NT2/D1 (cell line): Measurements from ENCODE around the gene ZNF653.

Source experiments
- DNase-seq: peaks from one replicate; pipeline ENCODE4 v3.0.0-alpha.2; 2011; ENCODE audit warnings: low read depth, low spot score
- H3K27me3 ChIP-seq: 2 replicates; pipeline ENCODE4 v1.6.0; 2011; ENCODE audit warnings: mild to moderate bottlenecking; ENCODE audit not compliant: insufficient read length, insufficient read depth
- H3K36me3 ChIP-seq: 2 replicates; pipeline ENCODE4 v1.6.1; 2011; ENCODE audit warnings: mild to moderate bottlenecking, low read length, mixed read lengths; ENCODE audit not compliant: insufficient read depth, insufficient read length
- H3K4me1 ChIP-seq: 2 replicates; pipeline ENCODE4 v1.5.1; 2011; ENCODE audit not compliant: insufficient read depth, insufficient read length
- H3K4me3 ChIP-seq: 2 replicates; pipeline ENCODE4 v1.5.1; 2011; ENCODE audit warnings: low read depth; ENCODE audit not compliant: insufficient read length
- H3K9ac ChIP-seq: 2 replicates; pipeline ENCODE4 v1.6.0; 2011; ENCODE audit warnings: low read depth; ENCODE audit not compliant: insufficient read length
- H3K9me3 ChIP-seq: 2 replicates; pipeline ENCODE4 v1.5.1; 2011; ENCODE audit warnings: mild to moderate bottlenecking, low read length; ENCODE audit not compliant: insufficient read depth
- SUZ12 ChIP-seq: IDR thresholded peaks from 2 replicates; pipeline ENCODE4 v1.6.1; 2011; ENCODE audit not compliant: insufficient read length, insufficient read depth; ENCODE audit errors: extremely low read depth
- YY1 ChIP-seq: IDR thresholded peaks from 2 replicates; pipeline ENCODE4 v1.6.1; 2011; ENCODE audit not compliant: insufficient read length, insufficient read depth
- ZNF274 ChIP-seq: IDR thresholded peaks from 2 replicates; pipeline ENCODE4 v1.6.1; 2011; ENCODE audit warnings: mild to moderate bottlenecking, low read depth, low read length

ZNF653 gene, protein sequence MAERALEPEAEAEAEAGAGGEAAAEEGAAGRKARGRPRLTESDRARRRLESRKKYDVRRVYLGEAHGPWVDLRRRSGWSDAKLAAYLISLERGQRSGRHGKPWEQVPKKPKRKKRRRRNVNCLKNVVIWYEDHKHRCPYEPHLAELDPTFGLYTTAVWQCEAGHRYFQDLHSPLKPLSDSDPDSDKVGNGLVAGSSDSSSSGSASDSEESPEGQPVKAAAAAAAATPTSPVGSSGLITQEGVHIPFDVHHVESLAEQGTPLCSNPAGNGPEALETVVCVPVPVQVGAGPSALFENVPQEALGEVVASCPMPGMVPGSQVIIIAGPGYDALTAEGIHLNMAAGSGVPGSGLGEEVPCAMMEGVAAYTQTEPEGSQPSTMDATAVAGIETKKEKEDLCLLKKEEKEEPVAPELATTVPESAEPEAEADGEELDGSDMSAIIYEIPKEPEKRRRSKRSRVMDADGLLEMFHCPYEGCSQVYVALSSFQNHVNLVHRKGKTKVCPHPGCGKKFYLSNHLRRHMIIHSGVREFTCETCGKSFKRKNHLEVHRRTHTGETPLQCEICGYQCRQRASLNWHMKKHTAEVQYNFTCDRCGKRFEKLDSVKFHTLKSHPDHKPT

DNA sequence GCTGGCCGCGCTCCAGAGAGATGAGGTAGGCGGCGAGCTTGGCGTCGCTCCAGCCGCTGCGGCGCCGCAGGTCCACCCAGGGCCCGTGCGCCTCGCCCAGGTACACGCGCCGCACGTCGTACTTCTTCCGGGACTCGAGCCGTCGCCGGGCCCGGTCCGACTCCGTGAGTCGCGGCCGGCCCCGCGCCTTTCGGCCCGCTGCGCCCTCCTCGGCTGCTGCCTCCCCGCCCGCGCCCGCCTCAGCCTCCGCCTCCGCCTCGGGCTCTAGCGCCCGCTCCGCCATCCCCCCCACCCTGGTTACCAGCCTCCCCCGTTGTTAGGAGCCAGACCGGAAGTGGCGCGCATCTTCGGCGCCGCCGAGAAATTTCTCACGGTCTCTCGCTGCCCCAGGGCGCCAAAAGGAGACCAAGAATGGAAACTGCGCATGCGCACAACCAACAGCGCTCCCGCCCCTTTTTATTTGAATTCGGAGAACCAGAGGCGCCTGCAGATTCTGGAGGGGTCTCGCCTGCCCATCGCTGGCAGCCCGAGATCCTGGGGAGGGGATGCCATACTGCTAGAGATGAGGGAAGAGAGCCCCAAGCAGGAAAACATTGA, at the start of gene ZNF653:
TSS of gene ZNF653 (minus strand) at position 336 of the 597 bp plus-strand sequence. CDS start at position 283, 53 bp downstream.
- H3K36me3 ChIP-seq: peaks cover 29% of the 10 kb centered on the region
- H3K27me3 ChIP-seq: no peaks in the 10 kb centered on the region
- peak within 1 kb of the TSS; percentile 85 for H3K4me3 ChIP-seq
- no peak for TF ChIP-seq SUZ12
- TF ChIP-seq ZNF274: no peak
- TF ChIP-seq YY1: no peak
- peaks cover 20% of the 10 kb centered on the region for H3K4me1 ChIP-seq
- peak within 1 kb of the TSS; percentile 98 for H3K9ac ChIP-seq
- H3K9me3 ChIP-seq: no peaks in the 10 kb centered on the region
- peak; percentile 95 for DNase-seq

DNA sequence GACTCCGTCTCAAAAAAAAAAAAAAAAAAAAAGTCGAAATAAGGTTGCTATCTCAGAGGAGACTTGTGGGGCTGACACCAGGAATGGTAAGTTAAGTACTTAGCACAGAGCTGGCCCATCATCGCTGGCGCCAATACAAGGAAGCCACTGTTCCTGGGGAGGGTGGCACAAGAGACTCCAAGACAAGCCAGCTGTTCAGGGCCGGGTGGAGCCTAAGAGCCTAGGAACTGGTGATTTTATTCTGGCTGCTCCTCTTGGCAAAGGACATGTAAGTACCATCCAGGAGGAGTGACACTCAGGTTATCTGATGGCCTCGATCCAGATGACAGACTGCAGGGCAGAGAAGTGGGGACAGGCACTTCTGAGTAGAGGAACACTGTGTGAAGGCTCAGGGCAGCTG, 49.6 kb upstream of the ZNF653 start:
- peaks cover 70% of the 10 kb centered on the region for H3K36me3 ChIP-seq
- H3K4me1 ChIP-seq: peaks cover 4% of the 10 kb centered on the region
- H3K9ac ChIP-seq: no peak overlapping the region
- no peak for TF ChIP-seq SUZ12
- no peak for TF ChIP-seq YY1
- TF ChIP-seq ZNF274: no peak
- no peaks in the 10 kb centered on the region for H3K27me3 ChIP-seq
- DNase-seq: no peak
- no peaks in the 10 kb centered on the region for H3K9me3 ChIP-seq
- H3K4me3 ChIP-seq: no peak overlapping the region

DNA sequence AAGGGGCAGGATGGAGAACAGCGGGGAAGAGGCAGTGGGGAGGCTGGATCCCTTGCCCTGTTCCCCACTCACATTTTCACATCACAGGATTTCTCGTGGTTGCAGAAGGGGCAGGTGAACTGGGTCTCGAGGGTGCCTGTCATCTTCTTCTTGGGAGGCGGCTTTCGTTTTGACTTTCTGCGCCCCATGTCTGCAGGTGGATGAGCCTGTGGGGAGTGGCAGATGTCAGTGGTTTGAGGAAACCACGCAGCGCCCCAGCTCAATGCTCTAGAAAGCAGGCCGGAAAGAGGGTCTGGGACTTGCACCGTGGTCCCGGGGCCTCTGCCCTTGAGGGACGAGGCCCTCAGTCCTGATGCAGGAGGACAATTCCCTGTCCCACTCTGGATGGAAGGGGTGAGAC, 48.5 kb upstream of the ZNF653 start:
- no peak overlapping the region for H3K4me3 ChIP-seq
- TF ChIP-seq ZNF274 (no peak), SUZ12 (no peak), YY1 (no peak)

DNA sequence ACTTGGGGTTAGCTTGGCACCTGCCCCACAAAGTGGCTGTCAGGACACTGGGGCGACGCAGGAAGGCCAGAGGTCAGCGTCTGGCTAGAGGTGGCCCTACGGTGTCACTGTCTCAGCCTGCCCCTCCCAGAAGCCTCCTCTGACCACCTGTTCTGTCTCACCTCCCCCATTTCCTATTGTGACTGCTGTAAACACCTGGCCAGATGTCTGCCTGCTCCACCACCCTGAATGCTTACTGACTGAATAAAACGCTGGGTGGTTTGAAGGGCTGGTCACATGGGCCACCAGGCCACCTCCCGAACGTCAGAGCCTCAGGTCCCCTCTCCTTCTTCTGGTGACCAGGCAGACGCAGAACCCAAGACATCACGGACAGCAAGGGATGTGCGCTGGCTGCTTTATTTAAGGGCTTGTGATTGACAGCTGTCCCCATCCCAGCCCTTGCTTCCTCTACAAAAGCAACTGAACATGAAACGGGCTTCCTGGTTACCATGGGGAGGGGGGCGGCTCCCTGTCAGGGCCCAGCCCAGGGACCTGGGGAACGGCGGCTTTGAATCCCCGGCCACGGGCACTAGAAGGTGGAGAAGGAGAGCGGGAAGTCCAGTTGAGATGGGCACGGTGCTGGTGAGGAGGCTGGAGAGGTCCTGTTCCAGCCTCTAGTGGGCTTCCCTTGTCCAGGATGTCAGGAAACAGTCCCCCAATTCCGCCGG, 47.2 kb upstream of the ZNF653 start:
- DNase-seq: no peak
- H3K9me3 ChIP-seq: no peaks in the 10 kb centered on the region
- no peaks in the 10 kb centered on the region for H3K27me3 ChIP-seq
- no peak; the same call in 1 of the 2 replicates for TF ChIP-seq ZNF274
- TF ChIP-seq SUZ12: no peak
- no peak for TF ChIP-seq YY1
- H3K4me3 ChIP-seq: no peak overlapping the region
- H3K9ac ChIP-seq: no peak overlapping the region
- peaks cover 85% of the 10 kb centered on the region for H3K36me3 ChIP-seq
- H3K4me1 ChIP-seq: peaks cover 5% of the 10 kb centered on the region

More for the DNA sequence above, 48.5 kb upstream of the ZNF653 start:
- Histone ChIP-seq H3K9me3 (no peaks in the 10 kb centered on the region), H3K36me3 (peaks cover 81% of the 10 kb centered on the region), H3K27me3 (no peaks in the 10 kb centered on the region), H3K9ac (no peak overlapping the region), H3K4me1 (peaks cover 4% of the 10 kb centered on the region)
- DNase-seq: no peak

DNA sequence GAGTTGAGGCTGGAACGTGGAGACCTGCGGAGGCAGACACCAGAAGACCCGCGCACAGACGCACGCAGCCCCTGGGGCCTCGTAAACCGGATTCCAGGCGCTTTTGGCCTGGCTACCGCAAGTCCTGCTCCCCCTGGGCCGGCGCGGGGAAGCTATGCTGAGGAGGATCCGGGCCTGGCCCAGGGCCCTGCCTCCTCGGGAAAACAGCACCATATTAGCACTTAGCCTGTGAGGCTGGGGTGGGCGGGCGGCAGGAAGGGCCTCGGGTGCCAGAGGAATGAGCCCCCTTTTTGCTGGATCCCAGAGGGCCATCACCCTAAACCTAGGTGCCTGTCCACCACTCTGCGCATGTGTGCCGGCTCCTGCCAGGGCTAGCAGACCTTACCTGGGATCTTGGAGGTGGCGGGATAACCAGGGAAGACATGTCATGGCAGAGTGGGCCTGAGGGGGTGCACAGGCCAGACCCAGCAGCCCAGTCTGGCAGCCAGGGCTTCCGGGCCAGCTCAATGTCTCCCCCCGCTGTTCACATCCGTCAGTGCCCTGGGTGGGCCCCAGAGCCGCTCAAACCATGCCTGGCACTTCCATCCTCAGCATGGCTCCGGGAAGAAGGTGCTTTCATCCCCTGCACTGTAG, 46.1 kb upstream of the ZNF653 start:
- Histone ChIP-seq H3K4me3 (no peak overlapping the region), H3K4me1 (peaks cover 6% of the 10 kb centered on the region), H3K9me3 (no peaks in the 10 kb centered on the region), H3K36me3 (peaks cover 85% of the 10 kb centered on the region), H3K9ac (no peak overlapping the region), H3K27me3 (no peaks in the 10 kb centered on the region)
- DNase-seq: no peak
- no peak for TF ChIP-seq SUZ12
- TF ChIP-seq ZNF274: no peak
- TF ChIP-seq YY1: no peak

DNA sequence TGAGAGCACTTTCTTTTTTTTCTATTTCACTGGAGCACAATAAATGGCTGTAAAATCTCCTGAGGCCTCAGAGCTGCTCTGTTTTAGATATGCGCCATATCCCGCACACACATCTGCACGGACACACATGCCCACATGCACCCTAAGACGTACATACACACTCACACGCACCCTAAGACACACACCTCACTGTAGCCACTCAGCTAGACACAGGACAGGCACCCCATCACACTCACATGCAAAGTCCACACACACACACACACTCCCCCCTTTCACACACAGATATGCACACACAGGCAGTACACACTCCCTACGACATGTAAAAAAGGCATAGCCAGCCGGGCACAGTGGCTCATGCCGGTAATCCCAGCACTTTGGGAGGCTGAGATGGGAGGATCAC, 44.6 kb upstream of the ZNF653 start:
- H3K4me1 ChIP-seq: peaks cover 10% of the 10 kb centered on the region
- H3K4me3 ChIP-seq: no peak overlapping the region
- DNase-seq: no peak
- no peaks in the 10 kb centered on the region for H3K9me3 ChIP-seq
- peak overlapping the region; percentile 9 for H3K9ac ChIP-seq
- TF ChIP-seq YY1 (no peak), ZNF274 (no peak), SUZ12 (no peak)
- H3K36me3 ChIP-seq: peaks cover 75% of the 10 kb centered on the region
- H3K27me3 ChIP-seq: no peaks in the 10 kb centered on the region
